Measurements from ENCODE around the gene LCORL.

DNA sequence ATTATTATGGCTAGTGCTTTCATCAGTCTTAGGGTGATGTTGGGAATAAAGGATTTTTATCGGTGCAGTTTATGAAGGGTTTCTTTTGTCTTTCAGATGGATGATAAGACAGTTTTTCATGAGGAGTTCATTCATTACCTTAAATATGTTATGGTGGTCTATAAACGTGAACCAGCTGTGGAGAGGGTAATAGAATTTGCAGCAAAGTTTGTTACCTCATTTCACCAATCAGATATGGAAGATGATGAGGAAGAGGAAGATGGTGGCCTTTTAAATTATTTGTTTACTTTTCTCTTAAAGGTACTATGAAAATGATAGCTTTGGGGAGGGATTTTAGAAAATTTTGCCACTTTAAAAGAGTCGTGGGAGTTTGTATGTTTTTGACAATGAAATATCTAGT is 209.4 kb downstream of the LCORL start:
- TF ChIP-seq CTCF (IDR thresholded peaks at IDR 0.05): no peak
- TF ChIP-seq EP300 (IDR thresholded peaks at IDR 0.05): no peak
